HAP-1 (cell line): ENCODE measurements around the gene ST8SIA1.

Experiments
- DNase-seq, 2 experiments: peaks; one replicate each; pipeline ENCODE4 v3.0.0-alpha.2; 2016 to 2020; ENCODE audit warnings: low spot score in 2 of 2
- H3K27me3 ChIP-seq: fragments of 250-450 bp; sonication (Bioruptor Pico); 2 replicates; pipeline ENCODE4 v1.5.1; 2020; ENCODE audit warnings: low read depth, mild to moderate bottlenecking, moderate library complexity
- H3K36me3 ChIP-seq: fragments of 250-450 bp; sonication (Bioruptor Pico); replicated peaks from 2 replicates; pipeline ENCODE4 v1.5.1; 2020; ENCODE audit warnings: mild to moderate bottlenecking
- H3K4me1 ChIP-seq: fragments of 250-450 bp; sonication (Bioruptor Pico); 2 replicates; pipeline ENCODE4 v1.5.1; 2020; ENCODE audit warnings: mild to moderate bottlenecking
- H3K4me3 ChIP-seq: fragments of 250-450 bp; sonication (Bioruptor Pico); 2 replicates; pipeline ENCODE4 v1.5.1; 2020; ENCODE audit warnings: mild to moderate bottlenecking, moderate library complexity
- H3K9me3 ChIP-seq: fragments of 250-450 bp; sonication (Bioruptor Pico); 2 replicates; pipeline ENCODE4 v1.5.1; 2020; ENCODE audit warnings: mild to moderate bottlenecking, moderate library complexity
- in situ Hi-C: fragments of 300-500 bp; cut with MboI; formaldehyde crosslinking; loops from 3 replicates; pipeline ENCODE4 v1.14.3; 2020; ENCODE audit warnings: low sequenced_read_pairs, inconsistent platforms, mixed read lengths

The ST8SIA1 gene

DNA sequence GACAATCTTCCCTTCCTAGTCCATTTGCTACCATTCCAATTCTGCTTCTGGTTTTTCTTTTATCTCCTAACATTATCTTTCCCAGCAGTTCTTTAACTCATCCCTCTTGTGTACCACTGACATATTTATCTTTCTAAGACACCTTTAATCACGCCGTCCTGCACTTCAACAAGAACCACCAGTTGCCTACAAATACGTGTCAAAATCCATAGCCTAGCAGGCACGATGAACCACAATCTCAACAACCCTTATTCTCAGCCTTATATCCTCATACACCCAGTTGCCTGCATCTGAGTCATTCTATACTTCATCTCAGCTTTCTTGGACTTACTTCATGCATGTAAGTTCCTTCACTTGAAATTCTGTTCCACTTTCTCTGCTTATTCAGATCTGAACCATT, 16.4 kb upstream of the ST8SIA1 start:
- H3K4me1 ChIP-seq, result no peaks in the 10 kb centered on the region
- no peaks in the 10 kb centered on the region for H3K36me3 ChIP-seq
- in situ Hi-C loops, result no loop called here
- no peak overlapping the region for H3K4me3 ChIP-seq
- no peak for DNase-seq
- no peaks in the 10 kb centered on the region for H3K9me3 ChIP-seq
- no peaks in the 10 kb centered on the region for H3K27me3 ChIP-seq

DNA sequence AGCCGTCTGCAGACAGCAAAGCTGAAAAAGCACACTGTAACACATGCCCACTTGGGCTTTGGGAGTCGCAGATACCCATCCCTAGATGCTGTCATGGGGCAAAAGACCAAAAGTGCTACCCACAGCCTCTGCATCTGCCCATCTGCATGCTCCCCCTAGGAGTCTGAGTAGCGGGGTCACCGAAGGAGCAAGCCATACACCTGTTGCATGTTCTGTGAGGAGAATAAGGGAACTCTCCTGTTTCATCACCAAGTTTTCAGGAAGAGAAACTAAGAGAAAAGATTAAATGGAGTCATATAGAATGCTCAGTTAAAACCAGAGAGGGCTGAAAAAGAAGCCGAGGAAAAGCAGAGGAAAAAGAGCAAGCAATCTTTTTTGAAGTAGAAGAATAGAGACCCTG, 13.7 kb upstream of the ST8SIA1 start:
- no peaks in the 10 kb centered on the region for H3K4me1 ChIP-seq
- no peaks in the 10 kb centered on the region for H3K27me3 ChIP-seq
- H3K4me3 ChIP-seq, result no peak overlapping the region
- no peaks in the 10 kb centered on the region for H3K9me3 ChIP-seq
- DNase-seq, result no peak
- in situ Hi-C loops, result no loop called here
- H3K36me3 ChIP-seq, result no peaks in the 10 kb centered on the region

DNA sequence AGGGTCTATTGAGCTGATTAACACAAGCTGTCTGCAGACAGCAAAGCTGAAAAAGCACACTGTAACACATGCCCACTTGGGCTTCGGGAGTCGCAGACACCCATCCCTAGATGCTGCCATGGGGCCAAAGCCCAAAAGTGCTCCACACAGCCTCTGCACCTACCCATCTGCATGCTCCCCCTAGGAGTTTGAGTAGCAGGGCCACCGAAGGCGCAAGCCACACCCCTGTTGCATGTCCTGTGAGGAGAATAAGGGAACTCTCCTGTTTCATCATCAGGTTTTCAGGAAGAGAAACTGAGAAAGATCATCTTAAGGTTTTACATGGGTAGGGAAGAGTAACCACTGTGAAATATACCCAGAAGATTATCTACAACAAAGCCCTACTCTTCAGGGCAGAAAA, 5.6 kb upstream of the ST8SIA1 start:
- Histone ChIP-seq H3K27me3 (peaks cover 2% of the 10 kb centered on the region), H3K4me1 (no peaks in the 10 kb centered on the region), H3K4me3 (no peak overlapping the region), H3K36me3 (no peaks in the 10 kb centered on the region), H3K9me3 (no peaks in the 10 kb centered on the region)
- no peak for DNase-seq
- in situ Hi-C loops, result no loop called here

DNA sequence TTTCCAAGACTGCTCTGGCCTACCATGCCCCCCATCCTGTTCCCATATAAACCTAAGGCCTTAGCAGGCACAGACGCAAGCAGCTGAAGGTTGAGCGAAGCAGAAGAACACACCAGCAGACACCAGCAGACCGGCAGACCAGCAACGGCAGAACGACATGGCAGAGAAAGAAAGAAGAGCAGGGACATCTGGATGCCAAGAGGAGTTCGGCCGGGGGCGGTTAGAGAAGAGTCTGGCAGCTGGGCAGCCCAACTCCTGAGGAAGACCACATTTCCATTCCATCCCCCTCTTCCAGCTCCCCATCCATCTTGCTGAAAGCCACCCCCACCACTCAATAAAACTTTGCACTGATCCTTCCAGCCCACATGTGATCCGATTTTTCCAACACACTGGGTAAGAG, 5.2 kb upstream of the ST8SIA1 start:
- in situ Hi-C loops, result no loop called here
- Histone ChIP-seq H3K4me1 (no peaks in the 10 kb centered on the region), H3K9me3 (no peaks in the 10 kb centered on the region), H3K36me3 (no peaks in the 10 kb centered on the region), H3K27me3 (peaks cover 6% of the 10 kb centered on the region), H3K4me3 (no peak overlapping the region)
- DNase-seq, result no peak

DNA sequence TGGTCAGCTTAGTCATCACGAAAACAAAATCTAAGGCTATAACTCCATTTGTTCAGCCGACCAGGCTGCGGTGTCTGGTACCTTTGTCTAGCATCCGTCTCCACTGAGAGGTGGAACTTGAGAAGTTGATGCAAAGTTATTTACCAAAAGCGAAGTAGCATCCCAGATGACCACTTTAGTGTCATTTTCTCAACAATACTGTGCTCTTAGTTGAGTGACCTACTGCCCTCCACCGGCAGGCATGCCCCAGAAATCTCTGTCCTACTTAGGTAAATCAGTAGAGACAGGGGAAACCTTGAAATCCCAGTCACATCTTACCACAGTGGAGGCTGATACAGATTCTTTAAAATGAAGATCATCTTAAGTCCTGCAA, 1.3 kb upstream of the ST8SIA1 start:
- no peaks in the 10 kb centered on the region for H3K4me1 ChIP-seq
- no peak overlapping the region for H3K4me3 ChIP-seq
- no peak for DNase-seq
- no peaks in the 10 kb centered on the region for H3K9me3 ChIP-seq
- in situ Hi-C loops, result no loop called here
- no peaks in the 10 kb centered on the region for H3K36me3 ChIP-seq
- H3K27me3 ChIP-seq, result peaks cover 43% of the 10 kb centered on the region

DNA sequence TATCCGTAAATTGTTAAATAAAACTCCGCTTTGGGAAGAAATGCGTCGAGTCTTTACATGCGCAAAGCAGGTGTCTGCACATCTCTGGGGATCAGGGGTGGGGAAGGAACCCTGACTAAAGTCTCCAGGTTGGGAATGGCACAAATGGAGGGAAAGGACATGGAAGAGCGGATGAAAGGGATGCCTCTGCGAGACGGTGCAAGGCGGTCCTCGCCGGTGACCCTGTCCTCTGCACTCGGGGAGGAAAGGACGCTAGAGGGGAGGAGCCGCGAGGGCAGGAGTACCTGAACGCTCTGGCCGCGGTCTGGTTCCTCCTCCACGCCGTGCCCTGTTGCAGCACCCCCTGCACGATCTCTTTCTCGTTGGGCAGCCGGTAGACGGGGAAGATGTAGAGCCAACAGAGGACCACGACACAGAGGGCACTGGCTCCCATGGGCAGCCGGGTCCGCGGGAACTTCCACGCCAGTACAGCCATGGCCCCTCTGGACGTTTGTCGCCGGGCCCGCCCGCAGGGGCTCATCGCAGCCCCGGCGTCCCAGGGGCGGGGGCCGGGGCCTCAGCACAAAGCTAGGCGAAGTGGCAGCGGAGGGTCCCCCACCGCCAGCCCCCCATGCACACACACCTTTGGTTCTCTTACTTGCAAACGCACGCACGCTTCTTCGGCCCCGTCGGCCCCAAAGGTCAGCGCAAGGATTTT, 646 bp downstream of the ST8SIA1 start:
- in situ Hi-C loops, result no loop called here
- H3K9me3 ChIP-seq, result no peaks in the 10 kb centered on the region
- H3K36me3 ChIP-seq, result no peaks in the 10 kb centered on the region
- DNase-seq, result no peak
- peaks cover 49% of the 10 kb centered on the region for H3K27me3 ChIP-seq
- H3K4me1 ChIP-seq, result no peaks in the 10 kb centered on the region
- peak overlapping the region; percentile 33; the same call in 1 of the 2 replicates for H3K4me3 ChIP-seq

DNA sequence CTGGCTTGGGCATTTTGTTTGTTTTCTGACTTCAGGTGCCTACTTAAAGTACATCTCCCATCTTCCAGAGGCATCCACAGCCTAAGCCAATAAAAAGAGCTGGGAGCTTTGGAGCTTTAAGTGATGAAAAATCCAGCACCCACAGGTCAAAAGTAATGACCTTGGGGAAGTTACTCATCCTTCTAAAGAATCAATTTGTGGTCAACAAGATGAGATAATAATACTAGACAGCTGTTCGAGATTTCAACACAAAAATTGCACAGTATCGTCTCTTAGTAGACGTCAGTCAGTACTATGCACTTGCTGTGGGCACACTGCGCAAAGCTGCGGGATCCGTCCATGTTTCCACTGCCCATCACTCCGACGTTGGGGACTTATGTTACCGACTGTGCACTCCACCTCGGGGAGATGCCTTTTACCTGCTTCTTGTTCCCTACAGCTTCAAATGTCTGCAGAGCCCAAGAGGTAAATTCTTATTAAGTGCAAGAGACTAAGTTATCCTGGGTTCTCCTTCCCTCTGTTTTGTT, 1.3 kb downstream of the ST8SIA1 start:
- Histone ChIP-seq H3K4me3 (no peak overlapping the region), H3K27me3 (peaks cover 52% of the 10 kb centered on the region), H3K4me1 (no peaks in the 10 kb centered on the region), H3K36me3 (no peaks in the 10 kb centered on the region), H3K9me3 (no peaks in the 10 kb centered on the region)
- in situ Hi-C loops, result no loop called here
- DNase-seq, result no peak

DNA sequence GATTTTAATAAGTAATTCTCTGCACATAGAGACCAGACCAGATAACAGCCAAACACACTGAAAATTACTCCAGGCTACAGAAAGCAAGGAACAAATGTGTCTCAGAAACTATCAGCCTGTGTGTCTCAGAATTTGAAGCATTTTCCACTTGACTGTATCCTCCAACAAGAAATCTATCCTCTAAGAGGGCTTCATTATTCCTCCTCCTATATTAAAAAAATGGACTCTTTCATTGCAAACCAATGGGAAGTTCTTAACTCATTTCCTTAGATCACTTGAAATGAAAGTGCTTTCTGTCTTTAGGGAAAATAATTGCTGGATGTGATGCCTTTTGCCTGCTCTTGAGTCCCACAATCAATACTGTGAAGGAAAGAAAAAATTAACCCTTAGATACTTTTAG, 2.3 kb downstream of the ST8SIA1 start:
- Histone ChIP-seq H3K9me3 (no peaks in the 10 kb centered on the region), H3K4me3 (no peak overlapping the region), H3K36me3 (no peaks in the 10 kb centered on the region), H3K4me1 (no peaks in the 10 kb centered on the region), H3K27me3 (peaks cover 52% of the 10 kb centered on the region)
- in situ Hi-C loops, result no loop called here
- DNase-seq, result no peak

DNA sequence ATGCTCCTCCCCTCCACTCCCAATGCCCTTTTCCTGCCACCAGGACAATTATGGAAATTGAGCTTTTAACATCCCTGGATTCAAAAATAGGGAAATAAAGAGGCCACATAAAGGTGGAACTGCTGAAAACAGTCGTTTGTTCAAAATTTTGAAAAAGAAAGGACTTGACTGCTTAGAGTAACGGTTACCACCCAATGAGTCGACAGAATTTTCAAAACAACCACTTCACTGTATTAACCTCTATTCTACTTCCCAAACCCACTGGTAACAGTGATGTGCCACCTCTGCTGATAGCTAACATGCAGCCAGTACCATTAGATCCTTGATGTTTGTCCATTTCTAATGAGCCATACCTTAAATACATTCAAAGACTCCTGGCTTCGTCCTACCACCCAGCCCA, 4.9 kb downstream of the ST8SIA1 start:
- in situ Hi-C loops, result no loop called here
- no peaks in the 10 kb centered on the region for H3K36me3 ChIP-seq
- peaks cover 45% of the 10 kb centered on the region for H3K27me3 ChIP-seq
- no peak for DNase-seq
- H3K4me1 ChIP-seq, result no peaks in the 10 kb centered on the region
- H3K9me3 ChIP-seq, result no peaks in the 10 kb centered on the region
- no peak overlapping the region for H3K4me3 ChIP-seq

DNA sequence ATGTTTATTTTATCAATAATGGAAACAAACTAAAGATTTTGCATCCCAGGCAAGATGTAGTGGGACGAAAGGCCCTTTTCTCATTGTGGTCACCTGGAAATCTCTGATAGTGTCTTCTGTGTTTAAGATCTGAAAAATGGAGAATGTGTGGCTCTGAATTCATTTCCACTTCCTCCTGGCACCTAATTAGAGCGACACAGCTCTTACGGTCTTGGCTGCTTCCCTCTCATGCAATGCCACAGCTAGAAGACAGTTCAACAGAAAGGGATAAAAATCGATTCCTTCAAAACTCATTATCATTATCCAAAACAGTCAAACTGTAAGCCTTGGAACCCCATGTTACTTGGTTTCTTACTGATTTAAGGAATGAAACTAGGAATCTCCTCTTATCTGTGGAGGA, 9.3 kb downstream of the ST8SIA1 start:
- in situ Hi-C loops, result no loop called here
- H3K27me3 ChIP-seq, result 0 out of 2 replicates have a peak, but pooled peaks cover 5% of the 10 kb centered on the region
- DNase-seq, result no peak
- no peaks in the 10 kb centered on the region for H3K36me3 ChIP-seq
- no peak overlapping the region for H3K4me3 ChIP-seq
- no peaks in the 10 kb centered on the region for H3K4me1 ChIP-seq
- H3K9me3 ChIP-seq, result no peaks in the 10 kb centered on the region

DNA sequence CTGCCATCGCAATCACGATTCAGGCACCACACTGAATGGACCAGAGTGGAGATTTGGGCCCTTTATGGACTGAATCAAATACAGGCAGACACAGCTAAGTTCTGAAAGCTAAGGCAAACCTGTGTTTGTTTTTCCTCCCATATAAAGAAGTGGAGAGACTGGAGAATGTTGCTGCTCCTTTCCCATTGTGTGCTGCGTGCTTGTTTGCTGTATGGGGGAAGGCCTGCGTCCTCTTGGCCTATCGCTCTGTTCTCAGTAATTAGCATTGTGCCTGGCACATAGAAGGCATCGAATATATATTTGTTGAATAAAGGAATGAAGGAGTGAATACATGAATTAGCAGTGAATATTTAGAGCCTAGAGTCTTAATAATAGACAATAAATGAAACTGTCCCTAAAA, 12.4 kb downstream of the ST8SIA1 start:
- no peaks in the 10 kb centered on the region for H3K27me3 ChIP-seq
- no peaks in the 10 kb centered on the region for H3K9me3 ChIP-seq
- DNase-seq, result no peak
- in situ Hi-C loops, result no loop called here
- H3K36me3 ChIP-seq, result no peaks in the 10 kb centered on the region
- H3K4me1 ChIP-seq, result no peaks in the 10 kb centered on the region
- H3K4me3 ChIP-seq, result no peak overlapping the region

DNA sequence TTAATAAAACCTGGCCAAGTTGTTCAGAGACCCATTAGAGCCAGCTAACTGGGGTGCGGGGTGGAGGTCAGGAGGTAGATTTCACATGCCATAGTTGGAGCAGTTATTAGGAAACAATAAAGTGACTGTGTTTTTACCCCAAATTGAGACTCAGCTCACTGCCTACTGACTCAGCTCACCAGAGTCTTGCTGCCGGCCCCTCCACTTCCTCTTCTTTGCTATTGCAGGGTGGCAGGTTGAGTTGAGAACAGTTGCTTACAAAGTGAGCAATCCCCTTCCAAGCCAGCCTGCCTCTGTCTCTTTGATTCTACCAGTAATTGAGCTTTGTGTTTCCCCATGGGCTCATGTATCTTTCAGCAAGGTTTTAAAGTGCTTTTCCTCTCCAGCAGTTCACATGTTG, 12.9 kb downstream of the ST8SIA1 start:
- Histone ChIP-seq H3K9me3 (no peaks in the 10 kb centered on the region), H3K4me1 (no peaks in the 10 kb centered on the region), H3K36me3 (no peaks in the 10 kb centered on the region), H3K4me3 (no peak overlapping the region), H3K27me3 (no peaks in the 10 kb centered on the region)
- no peak for DNase-seq
- in situ Hi-C loops, result no loop called here

DNA sequence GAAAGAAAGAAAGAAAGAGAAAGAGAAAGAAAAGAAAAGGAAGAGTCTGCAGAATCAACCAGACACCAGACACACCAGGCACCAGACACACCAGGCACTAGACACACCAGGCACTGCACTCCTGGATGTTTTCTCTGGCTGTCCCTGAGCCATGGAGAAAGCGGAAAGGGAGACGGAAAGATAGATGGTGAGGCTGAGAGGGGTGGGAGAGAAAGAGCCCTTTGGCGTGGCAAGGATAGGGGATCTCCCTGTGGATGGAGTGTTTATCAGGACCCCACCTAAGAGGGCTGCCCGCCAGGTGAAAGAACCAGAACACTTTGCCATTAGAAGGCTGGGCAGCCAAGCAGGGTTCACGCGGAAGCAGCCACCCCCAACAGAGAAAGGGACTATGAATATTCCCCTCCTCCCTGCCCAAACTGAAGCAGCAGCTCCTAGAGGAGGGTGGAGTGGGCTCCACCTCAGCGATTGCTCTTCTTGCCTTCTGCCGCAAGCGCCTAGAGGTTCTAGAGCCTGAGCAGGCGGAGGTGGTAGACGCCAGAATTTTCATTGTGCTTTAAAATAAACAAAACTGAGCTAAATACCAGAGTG, 13.4 kb downstream of the ST8SIA1 start:
- Histone ChIP-seq H3K4me3 (no peak overlapping the region), H3K4me1 (no peaks in the 10 kb centered on the region), H3K36me3 (no peaks in the 10 kb centered on the region), H3K27me3 (no peaks in the 10 kb centered on the region), H3K9me3 (no peaks in the 10 kb centered on the region)
- DNase-seq, result no peak
- in situ Hi-C loops, result no loop called here

DNA sequence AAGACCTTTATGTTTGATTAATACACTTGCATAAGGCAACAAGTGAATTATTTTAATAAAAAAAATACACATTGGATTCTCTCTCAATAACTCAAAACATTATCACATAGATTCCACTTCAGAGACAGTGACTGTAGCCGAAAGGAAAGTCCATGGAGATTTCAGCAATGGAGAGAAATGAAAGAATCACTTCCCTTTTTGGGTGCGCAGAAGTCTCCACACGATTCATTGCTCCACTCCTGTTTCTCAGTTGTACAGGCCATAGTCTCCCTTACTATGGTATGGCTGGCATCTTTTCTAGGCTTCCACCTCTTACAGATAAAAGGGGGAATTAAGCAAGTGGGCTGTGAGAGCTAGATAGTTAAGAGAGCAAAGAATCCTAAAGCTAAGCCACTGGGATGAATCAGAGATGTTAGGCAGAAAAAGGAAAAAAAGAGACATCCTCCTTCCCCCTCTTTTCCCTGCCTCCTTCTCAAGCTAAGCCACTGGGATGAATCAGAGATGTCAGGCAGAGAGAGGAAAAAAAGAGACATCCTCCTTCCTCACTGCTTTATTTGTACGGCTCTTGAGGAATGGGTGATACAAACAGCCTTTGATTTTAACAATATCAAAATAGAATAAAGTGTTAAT, 16.3 kb downstream of the ST8SIA1 start:
- Histone ChIP-seq H3K27me3 (no peaks in the 10 kb centered on the region), H3K9me3 (no peaks in the 10 kb centered on the region), H3K4me3 (no peak overlapping the region), H3K36me3 (no peaks in the 10 kb centered on the region), H3K4me1 (no peaks in the 10 kb centered on the region)
- no peak for DNase-seq
- in situ Hi-C loops, result no loop called here
